ENCODE data around the gene SPOCK3. TPM values are rescaled to one million over a fixed set of nuclear protein-coding genes. Genes with fewer than 3 reads are reported as not detected.

Gene SPOCK3
- total RNA-seq, 4 donors from 2014 or later: not detected

GRCh38 chr4:167031534-167032156, 202.6 kb downstream of the SPOCK3 start:
- no peak for TF ChIP-seq CTCF (IDR thresholded peaks at IDR 0.05)
- ATAC-seq (ENCODE audit: low FRiP score) (no peak), DNase-seq (ENCODE audit: low spot score) (no peak)

GRCh38 chr4:167028976-167029375, 205.3 kb downstream of the SPOCK3 start:
- no peak for TF ChIP-seq CTCF (IDR thresholded peaks at IDR 0.05)
- no peak for ATAC-seq (ENCODE audit: low FRiP score)

GRCh38 chr4:167025670-167026069, 208.6 kb downstream of the SPOCK3 start:
- ATAC-seq (ENCODE audit: low FRiP score) (no peak), DNase-seq (ENCODE audit: low spot score) (no peak)
- no peak for TF ChIP-seq CTCF (IDR thresholded peaks at IDR 0.05)

More at GRCh38 chr4:167028976-167029375, 205.3 kb downstream of the SPOCK3 start:
- DNase-seq (ENCODE audit: low spot score): no peak

DNA sequence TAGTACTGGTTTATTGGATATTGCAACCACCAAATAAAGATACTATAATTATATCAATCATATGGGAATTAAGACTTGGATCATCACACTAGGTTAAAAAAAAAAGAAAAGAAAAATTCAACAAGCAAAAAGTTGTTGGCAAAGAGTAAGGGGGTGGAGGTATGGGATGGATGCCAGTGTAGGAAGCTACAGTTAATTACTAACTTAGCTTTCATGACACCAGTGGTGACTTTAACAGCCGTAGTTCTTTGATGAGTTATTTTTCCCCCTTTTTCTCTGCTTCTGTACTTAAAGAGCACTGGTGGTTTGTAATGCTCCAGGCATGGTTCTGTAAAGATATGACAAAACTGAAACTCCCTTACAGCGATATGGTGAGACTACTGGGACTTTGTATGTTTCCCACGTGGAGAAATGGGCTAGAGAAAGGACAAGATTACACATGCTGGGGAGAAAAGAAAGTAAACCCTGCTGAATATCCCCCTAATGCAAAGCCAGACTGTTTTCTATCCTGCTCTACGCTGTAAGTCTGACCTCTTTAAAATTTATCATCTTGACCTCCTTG, 210.8 kb downstream of the SPOCK3 start:
- TF ChIP-seq CTCF (IDR thresholded peaks at IDR 0.05): no peak
- ATAC-seq (ENCODE audit: low FRiP score): no peak

DNA sequence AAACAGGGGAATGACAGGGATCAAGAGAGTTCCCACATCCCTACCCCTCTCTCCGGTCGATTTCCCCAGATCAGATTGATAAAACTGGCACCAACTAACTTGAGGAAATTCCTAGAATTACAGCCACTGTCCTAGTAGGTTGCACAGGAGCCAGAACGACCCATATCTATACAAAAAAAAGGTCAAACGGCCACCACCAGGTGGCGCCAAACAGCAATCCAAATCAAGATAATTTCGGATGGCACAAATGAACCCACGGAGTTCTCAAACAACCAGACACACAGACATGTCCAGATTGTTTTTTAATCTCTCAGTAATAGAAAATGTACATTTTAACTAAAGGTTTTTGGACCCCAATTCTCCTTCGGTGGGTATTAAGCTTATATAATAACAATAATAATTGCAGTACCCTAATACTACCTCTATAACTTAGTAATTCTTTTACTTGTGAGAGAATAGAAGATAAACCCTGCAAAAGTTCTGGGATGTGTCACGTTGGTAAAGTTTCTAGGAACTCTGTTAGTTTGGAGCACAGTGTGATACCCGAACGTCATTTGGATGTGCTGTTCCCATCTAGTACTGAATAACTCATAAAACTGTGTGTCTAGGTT, 212.6 kb downstream of the SPOCK3 start:
- DNase-seq (ENCODE audit: low spot score) (peak; percentile 78), ATAC-seq (ENCODE audit: low FRiP score) (no peak)
- peak in 1 of 3 donors; percentile 4 for TF ChIP-seq CTCF (IDR thresholded peaks at IDR 0.05)

More for the DNA sequence above, 210.8 kb downstream of the SPOCK3 start:
- DNase-seq (ENCODE audit: low spot score): no peak

DNA sequence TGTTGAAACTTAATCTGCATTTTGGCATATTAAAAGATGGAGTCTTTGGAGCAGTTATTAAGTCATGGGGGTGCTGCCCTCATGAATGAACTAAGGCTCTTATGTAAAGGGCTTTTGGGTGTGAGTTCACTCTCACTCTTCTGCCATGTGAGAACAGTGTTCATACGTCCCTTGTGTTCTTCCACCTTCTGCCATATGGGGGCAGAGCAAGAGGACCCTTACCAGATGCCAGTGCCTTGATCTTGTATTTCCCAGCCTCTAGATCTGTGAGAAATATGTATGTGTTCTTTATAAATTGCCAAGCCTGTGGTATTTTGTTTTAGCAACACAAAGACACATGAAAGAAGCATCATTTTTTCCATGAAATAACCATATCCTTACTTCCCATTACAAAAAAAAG, 213.9 kb downstream of the SPOCK3 start:
- no peak for TF ChIP-seq CTCF (IDR thresholded peaks at IDR 0.05)
- DNase-seq (ENCODE audit: low spot score): no peak
- ATAC-seq (ENCODE audit: low FRiP score): no peak

DNA sequence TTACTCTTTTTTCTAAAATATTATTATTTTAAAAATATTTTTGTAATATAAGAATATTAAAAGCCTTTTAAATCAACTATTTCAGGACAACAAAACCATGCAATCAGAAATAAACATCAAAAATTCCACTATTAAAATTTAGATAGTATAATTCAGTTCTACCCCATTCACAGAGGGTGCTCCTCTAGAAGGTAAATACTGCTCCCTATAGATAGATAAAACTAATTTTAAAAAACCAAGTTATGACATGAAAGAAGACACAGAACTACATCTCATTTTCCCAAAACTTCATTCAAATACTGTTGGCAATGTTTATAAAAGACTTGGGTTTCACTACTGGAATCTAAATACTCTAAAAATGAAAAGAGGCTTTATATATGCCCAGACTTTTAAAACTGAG, 219.3 kb downstream of the SPOCK3 start:
- ATAC-seq (ENCODE audit: low FRiP score) (no peak), DNase-seq (ENCODE audit: low spot score) (no peak)
- TF ChIP-seq CTCF (IDR thresholded peaks at IDR 0.05): no peak

Measured in omental fat pad (tissue), 4 donors.